Measurements from ENCODE around the gene RPS5.
A peak's percentile ranks its signal among the peaks of the same experiment; 100 is the strongest.
"Not testable (repeated sequence)": the region's sequence is repeated elsewhere in the genome, so short reads cannot be mapped to it uniquely, and the experiment has no call there.

The RPS5 gene

GRCh38 chr19:58385891-58386575 lies 1.0 kb upstream of the RPS5 start:
- no peak for DNase-seq

- no peak for DNase-seq
Measured at GRCh38 chr19:58387338-58388174, 487 bp downstream of the RPS5 start.

DNA sequence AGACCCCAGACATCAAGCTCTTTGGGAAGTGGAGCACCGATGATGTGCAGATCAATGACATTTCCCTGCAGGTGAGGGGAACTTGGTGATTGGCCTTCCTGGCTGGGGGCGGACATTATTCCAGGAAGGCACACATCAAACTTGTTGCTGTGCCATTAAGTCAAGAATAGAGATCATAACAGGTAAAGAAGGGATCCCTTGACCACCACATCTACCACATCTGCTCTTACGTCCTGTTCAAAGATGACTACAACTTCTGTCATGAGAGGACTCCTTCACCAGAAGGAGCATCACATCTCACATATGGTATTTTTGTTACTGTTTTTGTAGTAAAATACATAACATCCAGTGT lies 1.1 kb downstream of the RPS5 start:
- no peak for DNase-seq

GRCh38 chr19:58392945-58393724 lies 6.1 kb downstream of the RPS5 start:
- no peak for DNase-seq

GRCh38 chr19:58393725-58394033 lies 6.6 kb downstream of the RPS5 start:
- no peak for DNase-seq

GRCh38 chr19:58394821-58395219 lies 7.8 kb downstream of the RPS5 start:
- no peak for DNase-seq

DNA sequence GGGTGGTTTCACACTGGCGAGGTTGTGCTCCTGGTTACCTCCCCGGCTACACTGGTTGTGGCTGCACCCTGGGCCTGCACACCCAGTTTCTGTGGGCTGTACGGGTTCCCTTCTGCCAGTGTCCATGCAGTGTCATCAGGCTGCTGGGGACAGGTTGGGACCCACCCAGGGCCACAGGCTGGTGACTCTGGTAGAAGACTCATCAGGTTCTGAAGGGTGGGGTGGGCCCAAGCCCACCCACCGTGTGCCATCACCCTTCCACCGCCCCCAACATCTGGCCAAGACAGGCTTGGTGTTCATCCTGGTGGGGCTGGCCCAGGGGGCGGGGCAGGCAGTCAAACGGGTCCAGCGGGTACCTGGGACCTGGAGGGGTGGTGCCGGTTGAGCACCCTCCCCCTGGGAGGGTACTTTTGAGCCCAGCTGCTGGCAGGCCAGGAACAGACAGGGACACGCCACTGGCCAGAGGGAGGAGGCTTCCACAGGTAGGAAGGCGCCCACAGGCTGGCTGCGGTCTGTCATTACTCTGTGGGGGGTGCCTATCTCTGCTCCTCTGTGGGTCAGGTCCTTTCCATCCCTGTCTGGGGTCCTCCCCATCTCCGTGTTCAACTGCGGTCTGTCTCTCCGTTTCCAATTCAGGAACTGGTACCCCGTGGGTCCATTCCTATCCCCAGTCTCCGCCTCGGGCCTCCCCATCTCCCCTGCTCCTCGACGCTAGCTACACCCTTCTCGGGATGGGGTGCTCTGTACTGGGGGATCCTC lies 8.3 kb downstream of the RPS5 start, which contains the start of gene RNF225:
RNF225 (plus strand) TSS at position 437 of the 759 bp plus-strand sequence. CDS start 434 bp downstream, outside the sequence.
- no peak for DNase-seq

- no peak for DNase-seq
Measured at GRCh38 chr19:58395979-58396627, 9.0 kb downstream of the RPS5 start.

- no peak for DNase-seq
Measured at GRCh38 chr19:58396691-58397532, 9.8 kb downstream of the RPS5 start.

DNA sequence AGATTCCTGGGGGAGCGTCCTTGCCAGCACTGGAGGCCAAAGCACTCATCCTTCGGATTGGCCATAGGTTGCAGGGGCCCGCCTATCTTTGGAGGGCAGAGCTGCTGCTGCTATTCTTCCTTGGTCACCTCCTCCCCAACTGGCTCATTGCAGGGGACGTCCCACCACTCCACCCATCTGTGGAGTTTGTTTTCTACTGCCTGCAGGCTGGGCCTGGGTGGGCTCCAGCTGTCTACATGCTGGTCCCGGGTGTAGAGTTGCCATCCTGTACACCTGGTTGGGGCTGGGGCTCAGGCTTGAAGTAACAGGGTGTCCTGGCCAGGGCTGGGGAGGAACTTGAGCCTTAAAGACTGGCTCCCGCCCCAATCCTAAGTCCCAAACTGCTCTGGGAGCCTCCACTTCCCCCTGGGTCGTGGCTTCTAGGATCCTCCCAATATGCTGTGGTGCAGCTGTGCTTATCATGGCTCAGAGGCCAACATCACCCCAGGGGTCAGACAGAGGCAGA lies 10.5 kb downstream of the RPS5 start:
- DNase-seq: no peak

GRCh38 chr19:58398087-58398486 lies 11.0 kb downstream of the RPS5 start:
- no peak for DNase-seq

DNA sequence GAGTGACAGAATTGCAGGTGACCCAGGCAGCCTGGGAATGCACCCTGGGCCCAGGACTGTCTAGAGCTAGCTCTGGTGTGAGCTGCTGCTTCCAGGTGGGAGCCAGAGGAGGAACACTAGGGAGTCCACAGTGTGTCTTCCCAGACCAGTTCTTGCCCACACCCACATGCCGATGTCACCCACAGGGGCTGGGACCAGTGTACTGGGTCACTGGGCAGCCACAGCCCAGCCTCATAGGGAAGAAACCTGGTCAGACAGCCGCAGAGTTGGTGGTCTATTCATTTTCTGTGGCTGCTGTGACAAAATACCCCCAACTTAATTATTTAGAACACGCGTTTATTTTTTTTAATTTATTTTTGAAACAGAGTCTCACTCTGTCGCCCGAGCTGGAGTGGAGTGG lies 11.5 kb downstream of the RPS5 start:
- DNase-seq: no peak

DNA sequence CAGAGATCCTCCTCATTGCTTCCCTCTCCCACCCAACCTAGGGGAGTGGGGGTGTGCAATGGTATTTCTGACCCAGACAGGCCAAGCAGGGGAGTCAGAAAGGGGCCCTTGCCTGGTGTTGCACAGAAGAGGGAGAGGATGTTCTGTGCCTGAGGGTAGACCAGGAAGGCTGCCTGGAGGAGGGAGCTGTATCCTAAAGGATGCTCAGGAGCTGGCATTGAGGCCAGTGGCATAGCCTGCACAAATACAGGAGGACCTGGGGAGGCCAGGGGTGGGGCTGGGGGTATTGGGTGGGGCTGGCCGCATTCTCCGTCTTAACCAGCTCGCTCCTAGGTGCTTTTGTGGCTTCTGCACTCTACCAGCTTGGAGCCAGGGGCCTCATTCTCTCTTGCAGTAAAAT lies 12.8 kb downstream of the RPS5 start:
- DNase-seq: no peak

DNA sequence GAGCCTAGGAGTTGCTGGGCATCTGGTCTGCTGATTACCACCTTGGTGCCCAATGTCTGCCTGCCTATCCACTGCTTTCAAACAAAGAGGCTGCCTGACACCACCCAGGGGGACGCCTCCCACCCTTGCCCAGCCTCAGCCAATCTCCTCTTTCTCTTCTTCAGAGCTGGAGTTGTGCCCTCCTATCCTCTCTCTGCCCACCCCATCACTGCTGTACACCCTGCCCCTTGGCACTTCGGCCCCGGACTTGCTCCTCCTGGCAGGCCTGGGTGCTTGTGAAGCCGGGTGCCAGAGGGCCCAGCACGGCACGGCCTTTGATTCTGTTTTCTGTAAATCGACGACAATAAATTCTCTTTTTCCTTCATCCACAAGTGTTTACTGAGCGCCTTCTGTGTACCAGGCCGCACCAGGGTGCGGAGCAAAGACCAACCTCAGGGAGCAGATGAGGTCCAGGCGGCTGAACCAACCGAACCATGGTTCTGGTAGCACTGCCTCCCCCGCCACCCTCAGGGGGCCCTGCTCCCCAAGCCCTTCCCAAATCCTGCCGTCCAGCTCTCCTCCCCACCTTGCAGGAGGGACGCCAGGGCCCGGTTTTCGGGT lies 13.3 kb downstream of the RPS5 start:
- no peak for DNase-seq

- DNase-seq: peak; percentile 99
Measured at GRCh38 chr19:58400916-58401839, 14.1 kb downstream of the RPS5 start.

DNA sequence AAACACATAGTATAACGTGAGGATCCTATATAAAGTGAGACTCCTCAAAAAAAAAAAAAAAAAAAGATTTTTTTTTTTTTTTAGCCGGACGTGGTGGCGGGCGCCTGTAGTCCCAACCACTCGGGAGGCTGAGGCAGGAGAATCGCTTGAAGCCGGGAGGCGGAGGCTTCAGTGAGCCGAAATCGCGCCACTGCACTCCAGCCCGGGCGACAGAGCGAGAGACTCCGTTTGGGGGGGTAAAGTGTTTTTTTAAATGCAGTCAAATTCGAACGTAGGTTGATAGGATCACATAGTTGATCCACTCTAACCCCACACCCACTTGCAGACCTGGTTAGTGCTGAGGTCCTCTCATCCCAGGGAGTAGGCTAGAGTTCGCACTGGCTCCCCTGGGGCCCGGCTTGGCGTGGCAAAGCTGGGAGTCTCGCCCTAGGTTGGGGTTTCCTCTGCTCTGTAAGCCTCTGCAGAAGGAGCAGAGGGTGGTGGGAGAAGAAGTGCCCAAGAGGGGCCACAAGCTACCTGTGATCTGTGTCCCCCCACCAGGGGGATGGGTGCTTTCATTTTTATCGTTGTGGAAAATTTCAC lies 14.9 kb downstream of the RPS5 start:
- no peak for DNase-seq

- not testable (repeated sequence) for DNase-seq
Measured at GRCh38 chr19:58403920-58404478, 16.9 kb downstream of the RPS5 start.

- no peak for DNase-seq
Measured at GRCh38 chr19:58406818-58407657, 20.0 kb downstream of the RPS5 start.

Data from EL (cell line).